PC-3 (cell line): Measurements from ENCODE around the gene PLA1A. TPM values are rescaled to one million over a fixed set of nuclear protein-coding genes. Genes with fewer than 3 reads are reported as not detected.

Source experiments
- ATAC-seq: fragments of 200-7000 bp; cut with Tn5 transposase; 2 replicates; pipeline ENCODE4 v1.9.1; 2020; ENCODE audit warnings: mild to moderate bottlenecking, moderate library complexity
- BruUV-seq: library from RNA; stranded (reverse); fragments of 400-500 nt; replicated peaks from 2 replicates; lab custom pipeline; 2021; lab: Mats Ljungman, UMichigan
- CTCF ChIA-PET: fragments of 300-600 bp; sonication (Branson Sonifier 250); formaldehyde crosslinking; loops from one replicate; lab custom pipeline; 2022; ENCODE audit warnings: antibody characterized with exemption; lab: Charles Lee
- POLR2A ChIA-PET: fragments of 300-600 bp; sonication (Branson Sonifier 250); formaldehyde crosslinking; loops from one replicate; lab custom pipeline; 2022; ENCODE audit warnings: antibody characterized with exemption; ENCODE audit not compliant: unreplicated experiment; lab: Charles Lee
- DNase-seq: peaks from one replicate; pipeline ENCODE4 v3.0.0-alpha.2; 2015
- H2AFZ ChIP-seq: fragments of 300-600 bp; sonication (generic); 2 replicates; pipeline ENCODE4 v1.6.0; 2016; ENCODE audit warnings: antibody characterized with exemption, low read length
- H3F3A ChIP-seq: fragments of 300-600 bp; sonication (generic); one replicate; pipeline ENCODE4 v1.6.0; 2017; ENCODE audit warnings: antibody characterized with exemption, low read length, control low read depth, mild to moderate bottlenecking; ENCODE audit not compliant: unreplicated experiment
- H3K27ac ChIP-seq: fragments of 300-600 bp; sonication (generic); 2 replicates; pipeline ENCODE4 v1.5.1; 2016; ENCODE audit warnings: mild to moderate bottlenecking, low read length
- H3K27me3 ChIP-seq: fragments of 300-600 bp; sonication (generic); 2 replicates; pipeline ENCODE4 v1.6.1; 2016; ENCODE audit warnings: low read length, mixed read lengths
- H3K36me3 ChIP-seq: fragments of 300-600 bp; sonication (generic); 2 replicates; pipeline ENCODE4 v1.6.1; 2016; ENCODE audit warnings: low read depth, mixed run types, low read length, mixed read lengths
- H3K4me1 ChIP-seq: fragments of 300-600 bp; sonication (generic); 2 replicates; pipeline ENCODE4 v1.5.1; 2016; ENCODE audit warnings: low read length; ENCODE audit not compliant: insufficient read depth
- H3K4me2 ChIP-seq: fragments of 300-600 bp; sonication (generic); 2 replicates; pipeline ENCODE4 v1.6.0; 2016; ENCODE audit warnings: low read length
- H3K4me3 ChIP-seq: fragments of 300-600 bp; sonication (generic); 2 replicates; pipeline ENCODE4 v1.5.1; 2016; ENCODE audit warnings: mild to moderate bottlenecking, low read length, mixed read lengths
- H3K79me2 ChIP-seq: fragments of 300-600 bp; sonication (generic); 2 replicates; pipeline ENCODE4 v1.6.1; 2017; ENCODE audit warnings: low read length, mixed read lengths
- H3K9ac ChIP-seq: fragments of 300-600 bp; sonication (generic); 2 replicates; pipeline ENCODE4 v1.6.0; 2016; ENCODE audit warnings: mild to moderate bottlenecking, low read length
- H3K9me2 ChIP-seq: fragments of 300-600 bp; sonication (generic); replicated peaks from 2 replicates; pipeline ENCODE4 v1.6.1; 2016; ENCODE audit warnings: mixed run types, low read length, mixed read lengths
- H3K9me3 ChIP-seq: fragments of 300-600 bp; sonication (generic); 2 replicates; pipeline ENCODE4 v1.6.1; 2016; ENCODE audit warnings: low read length, mixed read lengths
- H4K20me1 ChIP-seq: fragments of 300-600 bp; sonication (generic); 2 replicates; pipeline ENCODE4 v1.6.1; 2016; ENCODE audit warnings: low read length, mixed read lengths
- EZH2 ChIP-seq: fragments of 300-600 bp; sonication (generic); IDR thresholded peaks from one replicate; pipeline ENCODE4 v1.6.1; 2017; ENCODE audit warnings: antibody characterized with exemption, mild to moderate bottlenecking, low read length; ENCODE audit not compliant: unreplicated experiment
- EZH2phosphoT487 ChIP-seq: fragments of 300-600 bp; sonication (generic); IDR thresholded peaks from 2 replicates; pipeline ENCODE4 v1.6.1; 2018; ENCODE audit warnings: mild to moderate bottlenecking, antibody characterized with exemption, low read length, borderline replicate concordance
- intact Hi-C: fragments of 100-400 bp; cut with micrococcal nuclease; formaldehyde crosslinking; loops from 2 replicates; pipeline ENCODE4 v1.9.0; 2023
- total RNA-seq: library from RNA; depleted of rRNA; stranded (reverse); fragments of >200 nt; gene quantifications from 2 replicates; pipeline ENCODE4 v1.2.3, GENCODE V29; 2014
- TF ChIP-seq, protein P1 (sequence below): fragments of 300-600 bp; sonication (generic); conservative IDR thresholded peaks from 2 replicates; pipeline ENCODE4 v1.5.1; 2017; ENCODE audit warnings: antibody characterized with exemption, low read depth, mild to moderate bottlenecking, low read length

Gene PLA1A
- total RNA-seq, 1 experiment from 2014 or later = 0.36 TPM

- H3K9me2 ChIP-seq = no peaks in the 10 kb centered on the region
- no peaks in the 10 kb centered on the region for H3K4me1 ChIP-seq
- no peak overlapping the region for H3K4me2 ChIP-seq
- H3K79me2 ChIP-seq = no peaks in the 10 kb centered on the region
- ChIA-PET CTCF (no interaction called here), POLR2A (no interaction called here)
- H3K9me3 ChIP-seq = no peaks in the 10 kb centered on the region
- no peak overlapping the region for H3K9ac ChIP-seq
- H3K27me3 ChIP-seq = 0 out of 2 replicates have a peak, but pooled peaks cover 5% of the 10 kb centered on the region
- no peak overlapping the region for H2AFZ ChIP-seq
- BruUV-seq = no TSS peak
- no peaks in the 10 kb centered on the region for H4K20me1 ChIP-seq
- no peaks in the 10 kb centered on the region for H3F3A ChIP-seq
- TF ChIP-seq EZH2 (no peak), EZH2phosphoT487 (no peak)
- TF ChIP-seq, protein P1, sequence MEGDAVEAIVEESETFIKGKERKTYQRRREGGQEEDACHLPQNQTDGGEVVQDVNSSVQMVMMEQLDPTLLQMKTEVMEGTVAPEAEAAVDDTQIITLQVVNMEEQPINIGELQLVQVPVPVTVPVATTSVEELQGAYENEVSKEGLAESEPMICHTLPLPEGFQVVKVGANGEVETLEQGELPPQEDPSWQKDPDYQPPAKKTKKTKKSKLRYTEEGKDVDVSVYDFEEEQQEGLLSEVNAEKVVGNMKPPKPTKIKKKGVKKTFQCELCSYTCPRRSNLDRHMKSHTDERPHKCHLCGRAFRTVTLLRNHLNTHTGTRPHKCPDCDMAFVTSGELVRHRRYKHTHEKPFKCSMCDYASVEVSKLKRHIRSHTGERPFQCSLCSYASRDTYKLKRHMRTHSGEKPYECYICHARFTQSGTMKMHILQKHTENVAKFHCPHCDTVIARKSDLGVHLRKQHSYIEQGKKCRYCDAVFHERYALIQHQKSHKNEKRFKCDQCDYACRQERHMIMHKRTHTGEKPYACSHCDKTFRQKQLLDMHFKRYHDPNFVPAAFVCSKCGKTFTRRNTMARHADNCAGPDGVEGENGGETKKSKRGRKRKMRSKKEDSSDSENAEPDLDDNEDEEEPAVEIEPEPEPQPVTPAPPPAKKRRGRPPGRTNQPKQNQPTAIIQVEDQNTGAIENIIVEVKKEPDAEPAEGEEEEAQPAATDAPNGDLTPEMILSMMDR = no peak
- no peak for ATAC-seq
- no peak overlapping the region for H3K27ac ChIP-seq
- intact Hi-C loops = no loop called here
- no peak for DNase-seq
- H3K4me3 ChIP-seq = no peak overlapping the region
- H3K36me3 ChIP-seq = no peaks in the 10 kb centered on the region
Measured at GRCh38 chr3:119569156-119569555, 28.5 kb upstream of the PLA1A start.

- POLR2A ChIA-PET = interaction anchor here (0.7 kb wide), 1 partner anchor 9 kb away, joined by 6 read pairs; the partner anchor contains the start of gene ADPRH
- CTCF ChIA-PET = no interaction called here
- no peaks in the 10 kb centered on the region for H3K4me1 ChIP-seq
Measured at GRCh38 chr3:119570229-119570628, 27.5 kb upstream of the PLA1A start.

DNA sequence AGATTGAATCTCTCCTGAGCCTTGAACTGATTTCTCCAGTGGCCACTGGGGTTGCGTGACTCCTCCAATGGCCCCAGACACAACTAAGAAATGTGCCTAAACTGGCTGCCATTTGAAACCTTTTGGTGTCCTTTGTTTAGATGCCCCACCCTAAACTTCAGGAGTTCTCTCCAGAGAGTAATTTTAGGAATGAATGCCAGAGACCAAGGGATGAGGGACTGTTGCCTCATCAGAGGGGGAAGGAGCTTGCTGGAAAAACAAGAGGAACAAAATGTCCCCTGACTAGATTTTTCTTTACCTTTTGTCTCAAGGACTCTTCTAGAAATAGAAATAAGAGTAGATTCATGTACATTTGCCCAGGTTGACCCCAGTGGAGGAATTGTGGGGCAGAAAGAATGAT is 26.5 kb upstream of the PLA1A start:
- DNase-seq = no peak
- POLR2A ChIA-PET = no interaction called here
- Histone ChIP-seq H3F3A (no peaks in the 10 kb centered on the region), H3K27ac (no peak overlapping the region), H2AFZ (no peak overlapping the region), H3K9me2 (no peaks in the 10 kb centered on the region), H4K20me1 (no peaks in the 10 kb centered on the region), H3K9ac (no peak overlapping the region), H3K4me1 (no peaks in the 10 kb centered on the region), H3K79me2 (no peaks in the 10 kb centered on the region), H3K36me3 (no peaks in the 10 kb centered on the region), H3K4me2 (no peak overlapping the region), H3K4me3 (no peak overlapping the region), H3K9me3 (no peaks in the 10 kb centered on the region), H3K27me3 (0 out of 2 replicates have a peak, but pooled peaks cover 5% of the 10 kb centered on the region)
- BruUV-seq = no TSS peak
- ATAC-seq = no peak
- TF ChIP-seq, protein P1 = no peak
- no peak for TF ChIP-seq EZH2
- intact Hi-C loops = no loop called here
- CTCF ChIA-PET = no interaction called here

More at GRCh38 chr3:119570229-119570628, 27.5 kb upstream of the PLA1A start:
- no peaks in the 10 kb centered on the region for H4K20me1 ChIP-seq
- no peaks in the 10 kb centered on the region for H3K9me2 ChIP-seq
- ATAC-seq = no peak
- no peaks in the 10 kb centered on the region for H3F3A ChIP-seq
- H3K9me3 ChIP-seq = no peaks in the 10 kb centered on the region
- no peaks in the 10 kb centered on the region for H3K36me3 ChIP-seq
- intact Hi-C loops = no loop called here
- no TSS peak for BruUV-seq
- TF ChIP-seq EZH2 (no peak), EZH2phosphoT487 (no peak)
- TF ChIP-seq, protein P1 = no peak
- H3K4me3 ChIP-seq = no peak overlapping the region
- H2AFZ ChIP-seq = no peak overlapping the region
- DNase-seq = no peak
- H3K4me2 ChIP-seq = no peak overlapping the region
- no peaks in the 10 kb centered on the region for H3K79me2 ChIP-seq
- 0 out of 2 replicates have a peak, but pooled peaks cover 5% of the 10 kb centered on the region for H3K27me3 ChIP-seq
- no peak overlapping the region for H3K9ac ChIP-seq
- H3K27ac ChIP-seq = no peak overlapping the region
